Skeletal muscle tissue (tissue), 4 donors: ENCODE results near the gene KDM4C. TPM values are rescaled to one million over a fixed set of nuclear protein-coding genes. Genes with fewer than 3 reads are reported as not detected.
"Not testable (repeated sequence)": the region's sequence is repeated elsewhere in the genome, so short reads cannot be mapped to it uniquely, and the experiment has no call there.

Experiments used
- H3K27ac ChIP-seq: one replicate; pipeline ENCODE4 v1.7.0; 2013; ENCODE audit warnings: mild to moderate bottlenecking, low read depth, low read length, inconsistent platforms
- H3K27me3 ChIP-seq, 3 donors: one replicate each; pipeline ENCODE4 v1.7.0; 2013; ENCODE audit warnings: low read length in 3 of 3; ENCODE audit not compliant: control insufficient read depth in 3 of 3, insufficient read depth in 3 of 3
- H3K36me3 ChIP-seq, 3 donors: one replicate each; pipeline ENCODE4 v1.7.0; 2013; ENCODE audit warnings: low read length in 3 of 3; ENCODE audit not compliant: control insufficient read depth in 3 of 3, insufficient read depth in 3 of 3
- H3K4me1 ChIP-seq, 3 donors: one replicate each; pipeline ENCODE4 v1.7.0; 2013; ENCODE audit warnings: low read length in 3 of 3, mild to moderate bottlenecking in 3 of 3; ENCODE audit not compliant: control insufficient read depth in 3 of 3, insufficient read depth in 3 of 3
- H3K4me3 ChIP-seq, 3 donors: one replicate each; pipeline ENCODE4 v1.7.0; 2013; ENCODE audit warnings: low read length in 3 of 3
- H3K9ac ChIP-seq, 3 donors: one replicate each; pipeline ENCODE4 v1.7.0; 2013; ENCODE audit warnings: low read length in 3 of 3, mild to moderate bottlenecking in 3 of 3, moderate library complexity in 2 of 3, low read depth in 1 of 3
- H3K9me3 ChIP-seq, 3 donors: one replicate each; pipeline ENCODE4 v1.7.0; 2013; ENCODE audit warnings: low read length in 3 of 3; ENCODE audit not compliant: control insufficient read depth in 3 of 3
- total RNA-seq: library from RNA; depleted of rRNA; stranded (reverse); fragments of >200 nt; gene quantifications from one replicate; pipeline ENCODE4 v1.2.3, GENCODE V29; 2014
- donor health status: Osteomylitis.

The KDM4C gene
- total RNA-seq, 1 donor from 2014 or later: 50.1 TPM

- H3K27ac ChIP-seq: no peak overlapping the region
- no peaks in the 10 kb centered on the region for H3K9me3 ChIP-seq
- H3K9ac ChIP-seq: no peak overlapping the region
- peaks cover 6 to 14% (median 12%) of the 10 kb centered on the region in 3 donors for H3K4me1 ChIP-seq
- no peaks in the 10 kb centered on the region for H3K27me3 ChIP-seq
- no peak overlapping the region for H3K4me3 ChIP-seq
- H3K36me3 ChIP-seq: no peaks in the 10 kb centered on the region
Observed at GRCh38 chr9:6761306-6761705, 3.5 kb downstream of the KDM4C start.

- Histone ChIP-seq H3K4me3 (no peak overlapping the region), H3K4me1 (peaks cover 6 to 11% (median 9%) of the 10 kb centered on the region in 3 donors), H3K36me3 (no peaks in the 10 kb centered on the region), H3K9ac (no peak overlapping the region), H3K27me3 (no peaks in the 10 kb centered on the region), H3K27ac (no peak overlapping the region), H3K9me3 (no peaks in the 10 kb centered on the region)
Observed at GRCh38 chr9:6763244-6763643, 5.5 kb downstream of the KDM4C start.

GRCh38 chr9:6764011-6764410 lies 6.2 kb downstream of the KDM4C start:
- H3K9ac ChIP-seq: no peak overlapping the region
- H3K36me3 ChIP-seq: no peaks in the 10 kb centered on the region
- no peaks in the 10 kb centered on the region for H3K9me3 ChIP-seq
- no peak overlapping the region for H3K27ac ChIP-seq
- H3K4me1 ChIP-seq: peaks cover 3 to 6% (median 6%) of the 10 kb centered on the region in 3 donors
- H3K27me3 ChIP-seq: no peaks in the 10 kb centered on the region
- no peak overlapping the region for H3K4me3 ChIP-seq

GRCh38 chr9:6764523-6764922 lies 6.8 kb downstream of the KDM4C start:
- Histone ChIP-seq H3K9ac (no peak overlapping the region), H3K36me3 (no peaks in the 10 kb centered on the region), H3K4me1 (peaks cover 0 to 6% (median 6%) of the 10 kb centered on the region in 3 donors), H3K9me3 (no peaks in the 10 kb centered on the region), H3K27ac (no peak overlapping the region), H3K27me3 (no peaks in the 10 kb centered on the region), H3K4me3 (no peak overlapping the region)

- Histone ChIP-seq H3K36me3 (no peaks in the 10 kb centered on the region), H3K9me3 (no peaks in the 10 kb centered on the region)
Observed at GRCh38 chr9:6764950-6765349, 7.2 kb downstream of the KDM4C start.

GRCh38 chr9:6765396-6765795 lies 7.6 kb downstream of the KDM4C start:
- H3K9ac ChIP-seq: no peak overlapping the region
- no peak overlapping the region for H3K4me3 ChIP-seq
- H3K36me3 ChIP-seq: no peaks in the 10 kb centered on the region
- no peaks in the 10 kb centered on the region for H3K27me3 ChIP-seq
- no peaks in the 10 kb centered on the region for H3K9me3 ChIP-seq
- H3K4me1 ChIP-seq: peaks cover 0 to 6% (median 6%) of the 10 kb centered on the region in 3 donors
- H3K27ac ChIP-seq: no peak overlapping the region

More at GRCh38 chr9:6764950-6765349, 7.2 kb downstream of the KDM4C start:
- no peak overlapping the region for H3K27ac ChIP-seq
- no peak overlapping the region for H3K9ac ChIP-seq
- H3K27me3 ChIP-seq: no peaks in the 10 kb centered on the region
- peaks cover 0 to 6% (median 6%) of the 10 kb centered on the region in 3 donors for H3K4me1 ChIP-seq
- H3K4me3 ChIP-seq: no peak overlapping the region

GRCh38 chr9:6766606-6767005 lies 8.8 kb downstream of the KDM4C start:
- no peaks in the 10 kb centered on the region for H3K27me3 ChIP-seq
- H3K36me3 ChIP-seq: no peaks in the 10 kb centered on the region
- H3K9me3 ChIP-seq: no peaks in the 10 kb centered on the region
- no peak overlapping the region for H3K4me3 ChIP-seq
- H3K4me1 ChIP-seq: peaks cover 0 to 6% (median 6%) of the 10 kb centered on the region in 3 donors
- no peak overlapping the region for H3K9ac ChIP-seq
- H3K27ac ChIP-seq: no peak overlapping the region

- H3K4me1 ChIP-seq, H3K27ac ChIP-seq, H3K27me3 ChIP-seq, H3K4me3 ChIP-seq, H3K9ac ChIP-seq, H3K36me3 ChIP-seq, H3K9me3 ChIP-seq: not testable (repeated sequence)
Observed at GRCh38 chr9:6768587-6768986, 10.8 kb downstream of the KDM4C start.

- Histone ChIP-seq H3K27me3 (no peaks in the 10 kb centered on the region), H3K4me1 (no peaks in the 10 kb centered on the region), H3K9me3 (no peaks in the 10 kb centered on the region), H3K36me3 (no peaks in the 10 kb centered on the region), H3K27ac (no peak overlapping the region), H3K9ac (no peak overlapping the region), H3K4me3 (no peak overlapping the region)
Observed at GRCh38 chr9:6771722-6772121, 13.9 kb downstream of the KDM4C start.

- Histone ChIP-seq H3K9ac (no peak overlapping the region), H3K27me3 (no peaks in the 10 kb centered on the region), H3K4me3 (no peak overlapping the region), H3K9me3 (no peaks in the 10 kb centered on the region), H3K36me3 (no peaks in the 10 kb centered on the region), H3K4me1 (peaks cover 3 to 15% (median 5%) of the 10 kb centered on the region in 3 donors), H3K27ac (no peak overlapping the region)
Observed at GRCh38 chr9:6777213-6777902, 19.6 kb downstream of the KDM4C start.
